ENCODE results near the gene SLC44A1. TPM values are rescaled to one million over a fixed set of nuclear protein-coding genes. Genes with fewer than 3 reads are reported as not detected.

SLC44A1 gene
- total RNA-seq, 1 experiment from 2014 or later = 15.2 TPM

GRCh38 chr9:105436783-105437182 is 192.3 kb downstream of the SLC44A1 start:
- no peak for TF ChIP-seq CTCF (IDR thresholded peaks at IDR 0.05; ENCODE audit: unreplicated experiment)
- Mint-ChIP-seq H3K27ac (ENCODE audit: low read depth, unreplicated experiment) (no peak overlapping the region), H3K4me1 (ENCODE audit: insufficient read depth, unreplicated experiment) (peaks cover 6% of the 10 kb centered on the region), H3K9me3 (ENCODE audit: unreplicated experiment) (peaks cover 8% of the 10 kb centered on the region), H3K27me3 (ENCODE audit: insufficient read depth, unreplicated experiment) (no peaks in the 10 kb centered on the region), H3K36me3 (ENCODE audit: insufficient read depth, unreplicated experiment) (no peaks in the 10 kb centered on the region), H3K4me3 (ENCODE audit: unreplicated experiment) (no peak overlapping the region)
- POLR2A ChIA-PET = no interaction called here
- no TSS peak for BruUV-seq (replicated peaks)
- intact Hi-C loops (cut with micrococcal nuclease) = no loop called here
- no peak for DNase-seq (ENCODE audit: unreplicated experiment)
- CTCF ChIA-PET = interaction anchor here (1.0 to 1.6 kb wide), 3 partner anchors 10 to 12 kb away, joined by 3 to 4 read pairs (median 4); no protein-coding TSS in a partner anchor

- POLR2A ChIA-PET = no interaction called here
- peaks cover 6% of the 10 kb centered on the region for H3K4me1 Mint-ChIP-seq (ENCODE audit: insufficient read depth, unreplicated experiment)
- no peak overlapping the region for H3K27ac Mint-ChIP-seq (ENCODE audit: low read depth, unreplicated experiment)
- BruUV-seq (replicated peaks) = no TSS peak
- DNase-seq (ENCODE audit: unreplicated experiment) = no peak
- H3K36me3 Mint-ChIP-seq (ENCODE audit: insufficient read depth, unreplicated experiment) = no peaks in the 10 kb centered on the region
- intact Hi-C loops (cut with micrococcal nuclease) = no loop called here
- TF ChIP-seq CTCF (IDR thresholded peaks at IDR 0.05; ENCODE audit: unreplicated experiment) = no peak
- H3K27me3 Mint-ChIP-seq (ENCODE audit: insufficient read depth, unreplicated experiment) = no peaks in the 10 kb centered on the region
- H3K9me3 Mint-ChIP-seq (ENCODE audit: unreplicated experiment) = peaks cover 8% of the 10 kb centered on the region
- CTCF ChIA-PET = interaction anchor here (1.0 to 1.6 kb wide), 2 partner anchors 11 to 12 kb away, joined by 3 to 4 read pairs; no protein-coding TSS in a partner anchor
- no peak overlapping the region for H3K4me3 Mint-ChIP-seq (ENCODE audit: unreplicated experiment)
Measured at GRCh38 chr9:105437704-105438103, 193.3 kb downstream of the SLC44A1 start.

- H3K36me3 Mint-ChIP-seq (ENCODE audit: insufficient read depth, unreplicated experiment) = peaks cover 4% of the 10 kb centered on the region
- POLR2A ChIA-PET = no interaction called here
- H3K27me3 Mint-ChIP-seq (ENCODE audit: insufficient read depth, unreplicated experiment) = no peaks in the 10 kb centered on the region
- CTCF ChIA-PET = no interaction called here
- peaks cover 8% of the 10 kb centered on the region for H3K9me3 Mint-ChIP-seq (ENCODE audit: unreplicated experiment)
- no peak overlapping the region for H3K4me3 Mint-ChIP-seq (ENCODE audit: unreplicated experiment)
- no peak for TF ChIP-seq CTCF (IDR thresholded peaks at IDR 0.05; ENCODE audit: unreplicated experiment)
- DNase-seq (ENCODE audit: unreplicated experiment) = no peak
- intact Hi-C loops (cut with micrococcal nuclease) = no loop called here
- peaks cover 6% of the 10 kb centered on the region for H3K4me1 Mint-ChIP-seq (ENCODE audit: insufficient read depth, unreplicated experiment)
- BruUV-seq (replicated peaks) = no TSS peak
- no peak overlapping the region for H3K27ac Mint-ChIP-seq (ENCODE audit: low read depth, unreplicated experiment)
Measured at GRCh38 chr9:105438141-105438806, 193.8 kb downstream of the SLC44A1 start.

- CTCF ChIA-PET = no interaction called here
- TF ChIP-seq CTCF (IDR thresholded peaks at IDR 0.05; ENCODE audit: unreplicated experiment) = no peak
- H3K4me3 Mint-ChIP-seq (ENCODE audit: unreplicated experiment) = no peak overlapping the region
- H3K27me3 Mint-ChIP-seq (ENCODE audit: insufficient read depth, unreplicated experiment) = no peaks in the 10 kb centered on the region
- intact Hi-C loops (cut with micrococcal nuclease) = no loop called here
- H3K9me3 Mint-ChIP-seq (ENCODE audit: unreplicated experiment) = peaks cover 8% of the 10 kb centered on the region
- POLR2A ChIA-PET = no interaction called here
- peaks cover 12% of the 10 kb centered on the region for H3K4me1 Mint-ChIP-seq (ENCODE audit: insufficient read depth, unreplicated experiment)
- BruUV-seq (replicated peaks) = no TSS peak
- H3K27ac Mint-ChIP-seq (ENCODE audit: low read depth, unreplicated experiment) = no peak overlapping the region
- H3K36me3 Mint-ChIP-seq (ENCODE audit: insufficient read depth, unreplicated experiment) = peaks cover 4% of the 10 kb centered on the region
- DNase-seq (ENCODE audit: unreplicated experiment) = peak; percentile 10
Measured at GRCh38 chr9:105439428-105439827, 195.0 kb downstream of the SLC44A1 start.

All from MCF 10A (cell line).